Glomerular visceral epithelial cell (primary cell): ENCODE results near the gene XKR7.

Source experiments
- DNase-seq: peaks from one replicate; pipeline ENCODE4 v3.0.0-alpha.2; 2016; ENCODE audit errors: extremely low spot score

XKR7 gene

GRCh38 chr20:31945319-31945718 is 22.6 kb upstream of the XKR7 start:
- DNase-seq: no peak

- DNase-seq: no peak
Measured at GRCh38 chr20:31945785-31946184, 22.2 kb upstream of the XKR7 start.

DNA sequence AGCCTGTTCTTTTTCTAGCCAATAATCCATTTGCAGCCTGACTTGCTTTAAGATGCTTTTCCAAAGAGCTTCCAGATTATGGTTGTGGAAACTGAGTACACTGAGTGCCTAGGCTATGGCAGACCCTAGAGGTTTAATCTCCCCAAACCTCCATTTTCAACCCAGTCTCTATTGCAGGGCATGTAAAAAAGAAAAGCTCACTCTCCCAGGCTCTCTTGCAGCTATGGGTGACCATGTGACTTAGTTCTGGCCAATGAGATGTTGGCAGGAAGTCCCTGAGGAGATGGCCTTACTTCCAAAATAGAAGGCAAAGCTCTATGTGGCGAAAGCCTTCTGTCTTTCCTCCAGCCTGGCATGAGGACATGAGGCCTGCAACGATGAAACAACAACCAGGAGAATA is 19.9 kb upstream of the XKR7 start:
- no peak for DNase-seq

GRCh38 chr20:31949877-31950646 is 17.9 kb upstream of the XKR7 start:
- DNase-seq: no peak

GRCh38 chr20:31951203-31951529 is 16.8 kb upstream of the XKR7 start:
- DNase-seq: no peak

- DNase-seq: peak; percentile 98
Measured at GRCh38 chr20:31951530-31952453, 16.2 kb upstream of the XKR7 start, which contains the start of gene PDRG1. Gene PDRG1 (minus strand): TSS chr20:31952046. CDS start chr20:31951961, 85 bp downstream.

- no peak for DNase-seq
Measured at GRCh38 chr20:31953556-31954148, 14.3 kb upstream of the XKR7 start.

GRCh38 chr20:31954500-31954899 is 13.5 kb upstream of the XKR7 start:
- DNase-seq: no peak

DNA sequence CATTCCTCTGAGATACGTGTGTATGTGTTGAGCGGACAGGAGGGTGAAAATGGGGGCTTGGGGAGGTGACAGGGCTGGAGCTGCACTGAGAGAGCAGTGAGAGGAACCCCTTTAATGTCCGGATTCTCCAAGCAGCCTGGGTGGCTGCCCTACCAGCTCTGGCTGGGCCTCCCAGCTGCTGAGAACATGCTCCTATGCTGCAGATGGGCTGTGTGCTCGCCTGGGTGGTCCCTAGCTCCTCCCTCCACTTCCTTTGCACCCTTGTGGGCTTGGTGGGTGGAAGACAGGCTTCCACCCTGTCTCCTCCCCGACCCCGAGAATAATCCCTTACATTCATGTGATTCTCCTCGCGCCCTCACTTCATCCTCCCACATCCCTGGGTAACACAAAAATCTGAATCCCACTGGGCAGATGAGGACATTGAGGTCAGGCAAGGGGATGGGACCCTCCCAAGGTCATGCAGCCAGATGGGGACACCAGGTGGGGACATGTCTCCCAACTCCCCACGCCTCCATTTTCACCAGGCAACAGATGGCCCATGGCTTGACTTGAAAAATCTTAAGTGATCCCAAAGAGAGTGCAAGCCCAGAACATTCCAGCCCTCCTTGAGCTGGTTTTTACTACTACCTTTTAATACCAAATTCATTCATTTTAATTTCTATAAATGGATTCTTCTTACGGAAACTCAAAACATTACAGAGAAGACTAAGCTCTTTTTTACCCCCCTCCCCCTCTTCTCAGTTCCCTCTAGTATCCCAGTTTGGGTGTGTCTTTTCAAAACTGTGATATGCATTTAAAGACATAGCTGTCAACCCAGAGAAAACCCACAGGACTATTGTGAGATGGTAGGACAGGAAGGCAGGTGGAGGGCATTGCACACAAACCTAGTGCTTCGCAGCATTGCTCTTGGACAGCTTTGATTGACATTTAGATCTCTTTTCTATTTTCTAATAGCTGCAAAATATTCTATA is 11.1 kb upstream of the XKR7 start:
- DNase-seq: no peak

DNA sequence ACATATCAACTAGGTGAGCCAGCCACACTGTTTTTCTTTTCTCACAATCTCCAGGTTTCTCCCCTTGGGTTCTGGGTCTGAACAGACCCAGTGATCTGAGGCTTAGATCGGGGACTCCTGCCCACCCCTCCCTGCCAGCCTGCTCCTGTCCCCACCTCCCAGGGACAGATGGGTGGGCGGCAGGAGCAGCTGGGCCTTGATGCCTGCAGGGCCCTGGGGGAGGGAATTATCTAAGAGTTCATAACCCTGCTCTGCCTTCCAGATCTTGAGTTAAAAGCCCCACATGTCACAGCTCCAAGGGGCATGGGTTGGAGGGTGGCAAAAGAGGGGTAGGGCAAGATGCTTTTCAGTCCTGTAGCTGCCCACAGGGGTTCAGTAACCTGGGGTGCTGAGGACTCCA is 5.2 kb upstream of the XKR7 start:
- no peak for DNase-seq

- no peak for DNase-seq
Measured at GRCh38 chr20:31963889-31964288, 4.1 kb upstream of the XKR7 start.

GRCh38 chr20:31966991-31967655 is 828 bp upstream of the XKR7 start:
- DNase-seq: no peak

- peak; percentile 81 for DNase-seq
Measured at GRCh38 chr20:31968291-31969126, 558 bp downstream of the XKR7 start.

DNA sequence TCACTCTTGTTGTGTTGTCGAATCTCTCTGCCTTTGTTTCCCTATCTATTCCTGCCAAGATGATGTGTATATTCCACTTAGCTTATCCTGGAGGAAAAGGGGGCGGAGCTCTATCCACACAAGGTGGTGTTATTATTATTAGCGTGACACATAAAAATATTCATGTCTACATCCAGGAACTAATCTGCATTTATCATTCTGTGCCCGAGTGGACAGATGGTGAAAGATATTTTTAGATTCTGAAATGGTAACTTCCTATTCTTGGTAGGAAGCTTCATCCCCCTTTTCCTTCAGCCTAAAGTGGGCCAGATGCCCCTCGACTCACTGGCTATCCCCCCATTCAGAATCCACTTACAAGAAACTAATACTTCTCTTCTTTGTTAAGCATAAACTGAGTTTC is 2.0 kb downstream of the XKR7 start:
- DNase-seq: no peak

DNA sequence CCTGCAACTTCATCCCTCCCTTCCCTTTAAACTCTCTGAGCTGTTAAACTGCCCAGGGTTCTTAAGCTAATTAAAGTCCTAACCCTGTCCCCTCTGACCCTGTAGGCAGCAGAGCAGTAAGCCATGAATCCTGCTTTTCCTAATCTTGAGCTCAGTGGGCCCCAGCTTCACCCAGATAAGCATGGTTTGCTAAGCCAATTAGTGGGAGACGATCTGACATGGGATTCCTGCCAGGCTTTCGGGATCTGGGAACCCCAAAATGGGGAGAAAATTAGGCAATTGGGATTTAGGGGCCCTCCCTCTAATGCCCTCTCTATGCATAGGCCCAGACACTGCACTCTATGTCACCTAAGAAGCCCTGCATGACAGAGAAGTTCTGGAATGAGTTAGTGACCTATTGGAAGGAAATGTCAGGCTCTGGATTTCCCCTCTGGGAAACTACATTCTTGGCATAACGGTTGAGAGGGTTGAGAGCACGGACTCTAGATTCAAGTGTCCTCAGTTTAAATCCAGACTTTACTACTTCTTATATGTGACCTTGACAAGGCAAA is 4.6 kb downstream of the XKR7 start:
- DNase-seq: peak; percentile 71

- no peak for DNase-seq
Measured at GRCh38 chr20:31974296-31974695, 6.3 kb downstream of the XKR7 start.

DNA sequence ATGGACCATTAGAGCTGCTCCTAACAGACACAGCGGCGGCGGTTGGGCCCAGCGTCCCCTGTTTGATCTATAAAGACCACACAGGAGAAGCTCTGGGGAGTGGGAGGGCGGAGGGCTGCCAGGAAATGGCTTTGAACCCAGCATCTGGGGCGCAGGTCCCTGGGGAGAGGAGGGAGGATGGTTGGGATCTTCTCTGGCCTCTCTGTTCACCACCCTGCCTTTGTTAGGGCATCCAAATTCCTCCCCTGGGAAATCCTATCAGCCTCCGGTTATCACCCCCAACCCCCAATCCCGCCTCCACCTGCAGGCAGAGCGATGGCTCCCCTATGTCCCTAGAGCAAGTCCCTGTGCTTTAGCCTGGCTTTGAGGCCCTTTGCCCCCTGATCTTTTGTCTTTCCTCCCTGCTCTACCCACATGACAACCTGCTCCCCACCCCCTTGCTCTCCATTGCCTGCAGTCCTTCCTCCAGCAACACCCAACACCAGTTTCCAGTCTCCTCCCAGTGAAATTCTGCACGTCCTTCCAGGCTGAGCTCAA is 7.1 kb downstream of the XKR7 start:
- no peak for DNase-seq

GRCh38 chr20:31975874-31976273 is 7.9 kb downstream of the XKR7 start:
- DNase-seq: no peak

DNA sequence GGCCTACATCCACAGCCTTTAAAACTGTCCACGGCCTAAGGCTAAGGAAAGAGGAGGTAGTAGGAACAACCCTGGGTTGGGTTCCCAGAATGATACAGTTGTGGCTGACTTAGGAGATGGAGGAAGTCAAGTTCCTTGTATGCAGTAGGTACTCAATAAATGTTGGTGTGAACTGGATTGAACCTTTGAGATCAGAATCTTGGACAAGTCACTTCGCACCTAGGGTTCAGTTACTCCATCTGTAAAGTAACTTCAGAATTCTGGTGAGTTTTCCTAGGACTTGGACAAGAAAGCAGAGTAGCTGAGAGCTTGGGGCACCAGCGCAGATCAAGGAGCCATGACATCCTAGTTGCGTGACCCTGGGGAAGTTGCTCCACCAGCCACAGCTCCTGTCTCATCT is 9.1 kb downstream of the XKR7 start:
- DNase-seq: no peak
